HEK293T (cell line): ENCODE results near the gene NSF.

Experiments used
- CTCF ChIA-PET: fragments of 350-600 bp; formaldehyde crosslinking; extraction: SDS; loops from one replicate; lab custom pipeline; 2021; ENCODE audit warnings: antibody characterized with exemption, inconsistent platforms; lab: Yijun Ruan, JAX
- POLR2A ChIA-PET: fragments of 350-600 bp; formaldehyde crosslinking; extraction: SDS; loops from one replicate; lab custom pipeline; 2020; ENCODE audit warnings: antibody characterized with exemption, inconsistent platforms; lab: Yijun Ruan, JAX
- DNase-seq: peaks from one replicate; pipeline ENCODE4 v3.0.0; 2012; ENCODE audit warnings: mixed read lengths; ENCODE audit errors: extremely low spot score
- ARNT ChIP-seq: fragments of 450-650 bp; IDR thresholded peaks from 2 replicates; pipeline ENCODE4 v1.6.1; 2017; ENCODE audit warnings: mild to moderate bottlenecking
- BHLHE40 ChIP-seq: fragments of 450-650 bp; IDR thresholded peaks from 2 replicates; pipeline ENCODE4 v1.6.1; 2016; ENCODE audit warnings: mild to moderate bottlenecking, moderate library complexity, borderline replicate concordance
- CTBP1 ChIP-seq: fragments of 450-650 bp; IDR thresholded peaks from 2 replicates; pipeline ENCODE4 v1.6.1; 2016; ENCODE audit warnings: borderline replicate concordance
- ELF4 ChIP-seq: fragments of 450-650 bp; IDR thresholded peaks from 2 replicates; pipeline ENCODE4 v1.6.1; 2017; ENCODE audit warnings: antibody characterized with exemption
- FOXA1 ChIP-seq: fragments of 450-650 bp; IDR thresholded peaks from 2 replicates; pipeline ENCODE4 v1.6.1; 2016; ENCODE audit warnings: mild to moderate bottlenecking
- FOXK2 ChIP-seq: fragments of 450-650 bp; IDR thresholded peaks from 2 replicates; pipeline ENCODE4 v1.6.1; 2016; ENCODE audit warnings: mild to moderate bottlenecking
- FOXM1 ChIP-seq: fragments of 450-650 bp; IDR thresholded peaks from 2 replicates; pipeline ENCODE4 v1.6.1; 2017; ENCODE audit warnings: mild to moderate bottlenecking, borderline replicate concordance
- HDGF ChIP-seq: fragments of 450-650 bp; IDR thresholded peaks from 2 replicates; pipeline ENCODE4 v1.6.1; 2017; ENCODE audit warnings: antibody characterized with exemption, borderline replicate concordance
- L3MBTL2 ChIP-seq: fragments of 450-650 bp; conservative IDR thresholded peaks from 2 replicates; pipeline ENCODE4 v1.6.1; 2016; ENCODE audit warnings: mild to moderate bottlenecking
- LEF1 ChIP-seq: fragments of 450-650 bp; IDR thresholded peaks from 2 replicates; pipeline ENCODE4 v1.6.1; 2017; ENCODE audit warnings: mild to moderate bottlenecking, borderline replicate concordance
- NFRKB ChIP-seq: fragments of 450-650 bp; IDR thresholded peaks from 2 replicates; pipeline ENCODE4 v1.6.1; 2016; ENCODE audit warnings: mild to moderate bottlenecking, moderate library complexity
- PKNOX1 ChIP-seq: fragments of 450-650 bp; IDR thresholded peaks from 2 replicates; pipeline ENCODE4 v1.6.1; 2016
- SP1 ChIP-seq: fragments of 450-650 bp; IDR thresholded peaks from 2 replicates; pipeline ENCODE4 v1.6.1; 2017
- SUZ12 ChIP-seq: fragments of 450-650 bp; IDR thresholded peaks from 2 replicates; pipeline ENCODE4 v1.6.1; 2016; ENCODE audit warnings: mild to moderate bottlenecking
- TARDBP ChIP-seq: fragments of 450-650 bp; IDR thresholded peaks from 2 replicates; pipeline ENCODE4 v1.6.1; 2016
- ZNF384 ChIP-seq: fragments of 450-650 bp; IDR thresholded peaks from 2 replicates; pipeline ENCODE4 v1.6.1; 2016

NSF gene

DNA sequence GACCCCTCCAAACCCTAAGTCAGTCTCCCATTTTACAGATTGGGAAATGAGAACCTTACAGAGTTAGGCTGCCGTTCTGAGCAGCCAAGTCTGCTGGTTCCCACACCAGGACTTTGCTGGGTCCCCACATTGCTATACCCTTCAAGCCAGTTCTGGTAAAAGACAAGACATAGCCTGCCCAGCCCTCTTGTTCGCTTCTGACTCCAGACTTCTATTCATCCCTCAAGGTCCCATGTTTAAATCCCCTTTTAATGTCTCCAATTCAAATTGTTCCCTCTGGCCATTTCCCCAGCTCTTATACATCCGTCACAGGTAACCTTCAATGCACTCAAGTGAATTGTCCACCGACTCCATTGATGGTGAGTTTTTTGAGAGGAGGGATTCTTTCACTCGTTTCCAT lies 197.8 kb downstream of the NSF start:
- TF ChIP-seq LEF1 (no peak), BHLHE40 (no peak), NFRKB (no peak), FOXM1 (no peak), ZNF384 (no peak)
- no peak for DNase-seq
- POLR2A ChIA-PET: no interaction called here
- CTCF ChIA-PET: no interaction called here

DNA sequence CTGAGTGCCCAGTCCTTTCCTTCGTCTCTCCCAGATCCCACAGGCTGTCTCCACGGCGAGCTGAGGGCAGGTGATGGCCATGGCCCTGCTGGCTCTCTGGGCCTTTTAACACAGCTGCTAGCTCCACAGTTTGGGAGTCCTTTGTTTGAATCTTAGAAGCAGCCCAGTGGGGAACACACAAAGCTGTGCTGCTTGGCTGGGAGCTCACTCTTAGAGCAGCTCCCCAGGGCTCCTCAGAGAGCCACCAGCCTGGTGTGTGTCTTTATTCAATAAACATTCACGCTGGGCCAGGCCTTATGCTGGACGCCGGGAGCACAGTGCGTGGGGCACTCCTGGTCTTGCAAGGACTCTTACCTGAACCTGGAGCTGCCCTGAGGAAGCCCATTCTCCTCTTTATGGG lies 198.3 kb downstream of the NSF start:
- no peak for DNase-seq
- ChIA-PET CTCF (no interaction called here), POLR2A (no interaction called here)
- no peak for TF ChIP-seq FOXK2
- no peak for TF ChIP-seq LEF1
- TF ChIP-seq FOXA1: no peak
- TF ChIP-seq ARNT: no peak
- TF ChIP-seq L3MBTL2: no peak
- no peak for TF ChIP-seq NFRKB
- no peak for TF ChIP-seq CTBP1
- TF ChIP-seq ZNF384: no peak
- TF ChIP-seq HDGF: no peak
- no peak for TF ChIP-seq FOXM1
- no peak for TF ChIP-seq TARDBP
- TF ChIP-seq PKNOX1: no peak

GRCh38 chr17:46789610-46790009 lies 199.1 kb downstream of the NSF start:
- TF ChIP-seq LEF1 (no peak), PKNOX1 (no peak), FOXA1 (no peak), SUZ12 (no peak)
- CTCF ChIA-PET: no interaction called here
- DNase-seq: no peak
- POLR2A ChIA-PET: no interaction called here

- DNase-seq: no peak
- CTCF ChIA-PET: no interaction called here
- POLR2A ChIA-PET: no interaction called here
- TF ChIP-seq SUZ12 (no peak), FOXM1 (no peak), PKNOX1 (no peak), HDGF (no peak), FOXA1 (no peak), ZNF384 (no peak), SP1 (no peak), TARDBP (no peak), LEF1 (no peak), ARNT (no peak), CTBP1 (no peak), ELF4 (no peak), NFRKB (no peak)
Observed at GRCh38 chr17:46790216-46790615, 199.7 kb downstream of the NSF start.

DNA sequence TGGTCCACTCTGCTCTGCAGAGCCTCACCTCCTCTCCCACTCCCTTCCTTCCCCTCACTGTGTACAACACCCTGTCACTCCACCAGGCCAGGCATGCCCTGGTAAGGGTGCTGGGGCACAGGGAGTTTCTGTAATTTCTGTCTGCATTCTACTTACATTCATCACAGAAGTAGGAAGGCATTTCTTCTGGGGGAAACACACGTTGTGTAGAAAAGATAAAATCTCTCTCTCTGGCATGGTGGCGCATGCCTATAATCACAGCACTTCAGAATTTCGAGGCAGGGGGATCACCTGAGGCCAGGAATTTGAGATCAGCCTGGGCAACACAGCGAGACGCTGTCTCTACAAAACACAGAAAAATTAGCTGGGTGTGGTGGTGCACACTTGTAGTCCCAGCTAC lies 201.1 kb downstream of the NSF start:
- no peak for DNase-seq
- POLR2A ChIA-PET: no interaction called here
- CTCF ChIA-PET: no interaction called here
- TF ChIP-seq NFRKB (no peak), L3MBTL2 (no peak), ELF4 (no peak), TARDBP (no peak), PKNOX1 (no peak), SUZ12 (no peak), FOXK2 (no peak), SP1 (no peak), ARNT (no peak), LEF1 (no peak), CTBP1 (no peak), HDGF (no peak), BHLHE40 (no peak), FOXA1 (no peak), FOXM1 (no peak)

- DNase-seq: no peak
- TF ChIP-seq NFRKB (no peak), CTBP1 (no peak), SP1 (no peak), FOXA1 (no peak), ELF4 (no peak), TARDBP (no peak), FOXK2 (no peak), SUZ12 (no peak), L3MBTL2 (no peak), PKNOX1 (no peak), ZNF384 (no peak), BHLHE40 (no peak)
- ChIA-PET CTCF (no interaction called here), POLR2A (no interaction called here)
Observed at GRCh38 chr17:46792071-46792470, 201.6 kb downstream of the NSF start.
